Measurements from ENCODE around the gene PANK1. TPM values are rescaled to one million over a fixed set of nuclear protein-coding genes. Genes with fewer than 3 reads are reported as not detected.
"Not testable (repeated sequence)": the region's sequence is repeated elsewhere in the genome, so short reads cannot be mapped to it uniquely, and the experiment has no call there.

PANK1 gene
- total RNA-seq, 1 donor from 2014 or later: 6.0 TPM

DNA sequence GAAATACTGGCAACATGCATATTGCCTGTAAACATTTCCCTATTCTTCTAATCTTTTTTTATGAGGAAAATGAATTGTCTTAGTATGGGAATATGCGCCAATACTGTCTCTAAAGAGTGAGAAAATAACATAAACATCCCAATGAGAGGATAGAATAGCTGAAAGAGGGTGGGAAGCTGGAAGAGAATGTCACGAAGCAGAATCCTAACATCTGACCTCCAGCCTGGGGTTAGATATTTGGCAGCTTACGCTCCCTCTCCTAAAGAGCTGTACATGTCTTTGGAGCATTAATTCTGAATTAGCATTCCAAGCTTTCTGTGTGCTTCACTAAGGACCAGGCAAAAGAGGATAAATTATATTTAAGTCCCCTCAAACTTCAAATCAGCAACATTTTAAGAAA, 78.0 kb downstream of the PANK1 start:
- DNase-seq: no peak

- no peak for DNase-seq
Observed at GRCh38 chr10:89566095-89566950, 78.7 kb downstream of the PANK1 start.

GRCh38 chr10:89565180-89565579, 79.9 kb downstream of the PANK1 start:
- no peak for DNase-seq

DNA sequence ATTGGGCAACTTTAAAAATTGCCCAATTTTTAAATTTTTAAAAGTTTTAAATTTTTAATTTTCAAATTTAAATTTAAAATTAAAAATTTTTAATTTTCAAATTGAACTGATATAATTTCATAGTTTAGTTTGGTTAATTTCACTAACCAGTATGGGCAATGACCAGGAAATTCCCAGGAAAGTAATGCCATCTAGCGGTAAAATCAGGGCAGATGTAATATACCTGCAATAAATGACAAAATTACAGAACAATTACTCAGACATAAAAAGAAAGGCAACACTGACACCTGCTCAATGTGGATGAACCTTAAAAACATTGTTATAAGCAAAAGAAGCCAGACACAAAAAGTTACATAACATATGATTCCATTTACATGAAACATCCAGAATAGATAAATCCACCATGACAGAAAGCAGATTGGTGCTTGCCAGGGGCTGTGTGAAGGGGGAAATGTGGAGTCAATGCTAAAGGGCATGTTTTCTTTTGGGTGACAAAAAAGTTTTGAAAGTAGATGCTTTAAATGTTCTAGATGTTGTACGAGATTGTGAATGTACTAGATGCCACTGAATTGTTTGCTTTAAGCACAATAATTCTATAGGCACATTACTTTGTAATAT, 81.1 kb downstream of the PANK1 start:
- DNase-seq: peak; percentile 69

GRCh38 chr10:89563311-89563710, 81.7 kb downstream of the PANK1 start:
- DNase-seq: no peak

DNA sequence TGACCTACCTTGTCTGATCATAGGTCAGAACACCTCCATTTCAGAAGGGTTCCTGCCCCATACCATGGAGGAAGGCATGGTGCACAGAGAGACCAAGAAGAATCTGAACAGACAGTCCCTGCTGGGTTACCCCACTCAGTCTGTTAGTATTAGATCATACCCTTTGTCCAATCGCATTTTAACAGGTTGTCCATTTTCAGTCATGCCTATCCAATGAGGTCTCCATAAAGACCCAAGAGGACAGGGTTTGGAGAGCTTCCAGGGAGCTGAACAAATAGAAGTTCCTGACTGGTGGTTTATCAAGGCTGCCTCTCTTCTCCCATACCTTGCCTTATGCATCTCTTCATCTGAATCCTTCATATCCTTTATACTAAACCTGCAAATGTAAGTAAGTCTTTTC, 88.4 kb downstream of the PANK1 start:
- no peak for DNase-seq

DNA sequence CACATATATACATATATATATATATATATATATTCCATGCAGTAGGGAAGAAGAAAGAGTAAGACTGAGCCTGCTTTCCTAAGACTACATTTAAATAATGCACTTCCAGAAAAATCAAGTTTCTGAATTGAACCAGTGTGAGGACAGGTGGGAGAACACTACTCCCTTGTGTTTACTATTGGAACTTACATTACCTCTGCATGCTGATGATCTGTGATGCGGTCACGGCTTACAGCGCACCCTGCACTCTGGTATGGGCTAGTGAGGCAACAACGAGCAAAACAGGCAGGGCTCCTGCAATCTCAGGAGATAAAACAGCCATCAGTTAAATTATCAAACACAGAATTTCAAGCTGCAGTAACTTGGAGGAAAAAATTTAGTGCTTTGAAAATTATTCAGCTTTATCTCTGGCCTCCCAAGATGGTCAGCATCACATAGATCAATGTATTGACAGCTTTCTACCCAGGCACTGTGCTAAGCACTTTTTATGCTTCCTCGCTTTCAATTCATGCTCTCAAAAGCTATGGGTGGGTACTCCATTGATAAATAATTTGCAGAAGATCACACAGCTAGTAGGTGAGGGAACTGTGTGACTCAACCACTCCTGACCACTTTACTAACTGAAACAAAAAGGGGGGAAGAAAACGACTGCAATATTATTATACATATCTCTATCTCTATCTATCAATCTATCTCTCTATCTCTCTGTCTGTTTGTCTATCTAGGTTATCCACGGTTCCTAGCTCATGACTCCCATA, 89.2 kb downstream of the PANK1 start:
- DNase-seq: no peak

DNA sequence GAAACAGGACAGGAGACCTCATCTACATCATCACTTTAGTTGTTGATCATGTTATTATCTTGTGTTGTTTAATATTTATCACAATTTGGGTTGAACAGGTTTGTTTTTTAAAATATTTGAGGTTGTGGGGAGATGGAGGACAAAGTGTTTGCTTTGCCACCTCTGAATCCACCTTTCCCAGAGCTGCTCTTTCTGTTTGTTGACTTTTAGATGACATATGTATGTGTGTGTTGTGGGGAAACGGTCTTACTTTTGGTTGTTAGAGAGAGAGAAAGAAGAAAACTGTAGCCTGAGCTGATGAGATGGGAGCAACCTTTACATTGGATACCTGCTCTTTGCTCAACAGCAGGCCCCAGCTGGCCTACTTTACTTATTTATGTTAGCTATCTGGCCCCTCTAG, 90.6 kb downstream of the PANK1 start:
- no peak for DNase-seq

- DNase-seq: peak; percentile 85
Observed at GRCh38 chr10:89553064-89553734, 91.8 kb downstream of the PANK1 start.

DNA sequence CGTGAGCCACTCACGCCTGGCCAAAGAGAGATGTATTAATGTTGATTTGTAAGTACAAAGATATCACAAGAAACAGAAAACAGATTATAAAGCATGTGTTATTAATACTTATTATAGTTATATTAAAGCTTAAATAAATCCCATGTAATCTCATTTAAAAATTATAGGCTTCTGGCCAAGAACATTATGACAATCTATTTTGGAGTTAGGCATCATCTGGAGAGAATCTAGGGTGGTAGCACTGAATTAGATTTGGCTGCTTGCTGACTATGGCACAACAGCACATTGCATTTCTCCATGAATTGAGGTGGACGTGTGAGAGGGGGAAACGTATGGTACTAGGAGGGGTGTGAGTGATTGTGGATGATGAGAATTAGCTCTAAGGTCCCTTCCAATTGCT, 92.8 kb downstream of the PANK1 start:
- no peak for DNase-seq

GRCh38 chr10:89550509-89550908, 94.5 kb downstream of the PANK1 start:
- DNase-seq: no peak

- DNase-seq: no peak
Observed at GRCh38 chr10:89549510-89549909, 95.5 kb downstream of the PANK1 start.

DNA sequence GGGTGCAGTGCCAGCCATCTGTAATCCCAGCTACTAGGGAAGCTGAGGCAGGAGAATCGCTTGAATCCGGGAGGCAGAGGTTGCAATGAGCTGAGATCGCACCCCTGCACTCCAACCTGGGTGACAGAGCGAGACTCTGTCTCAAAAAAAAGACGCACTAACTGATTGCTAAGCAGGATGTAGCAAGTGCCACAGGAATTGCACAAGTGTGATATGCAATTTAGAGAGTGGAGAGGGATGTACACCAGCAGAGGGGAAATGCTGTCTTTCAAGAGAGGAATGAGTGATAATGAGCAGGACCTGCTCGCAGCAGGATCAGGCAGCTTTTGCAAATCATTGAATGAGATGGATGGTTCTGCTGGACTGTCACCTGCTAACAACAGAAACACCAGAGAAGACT, 96.4 kb downstream of the PANK1 start:
- no peak for DNase-seq

GRCh38 chr10:89547853-89548513, 97.1 kb downstream of the PANK1 start:
- no peak for DNase-seq

DNA sequence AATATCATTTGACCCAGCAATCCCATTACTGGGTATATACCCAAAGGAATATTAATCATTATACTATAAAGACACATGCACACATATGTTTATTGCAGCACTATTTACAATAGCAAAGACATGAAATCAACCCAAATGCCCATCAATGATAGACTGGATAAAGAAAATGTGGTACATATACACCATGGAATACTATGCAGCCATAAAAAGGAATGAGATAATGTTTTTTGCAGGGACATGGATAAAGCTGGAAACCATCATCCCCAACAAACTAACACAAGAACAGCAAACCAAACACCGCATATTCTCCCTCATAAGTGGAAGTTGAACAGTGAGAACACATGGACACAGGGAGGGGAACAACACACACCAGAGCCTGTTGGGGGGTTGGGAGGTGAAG, 98.4 kb downstream of the PANK1 start:
- DNase-seq: not testable (repeated sequence)

DNA sequence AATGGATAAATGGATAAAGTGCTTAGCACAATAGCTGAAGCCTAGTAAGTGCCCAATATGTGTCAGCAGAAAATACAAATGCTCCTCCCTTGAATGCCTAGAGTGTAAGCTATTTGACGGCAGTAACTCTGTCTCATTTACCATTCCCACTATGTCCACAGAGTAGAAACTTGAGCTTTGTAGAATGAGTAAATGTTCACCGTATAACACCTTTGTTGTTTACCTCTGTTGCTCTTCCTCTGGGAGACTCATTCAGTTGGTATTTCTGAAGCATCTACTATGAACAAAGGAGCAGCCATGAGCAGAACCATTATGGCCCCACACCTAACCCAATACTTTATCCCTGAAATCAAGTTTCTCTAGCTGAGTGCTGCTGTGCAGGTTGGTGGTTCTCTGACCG, 101.2 kb downstream of the PANK1 start:
- DNase-seq: no peak

DNA sequence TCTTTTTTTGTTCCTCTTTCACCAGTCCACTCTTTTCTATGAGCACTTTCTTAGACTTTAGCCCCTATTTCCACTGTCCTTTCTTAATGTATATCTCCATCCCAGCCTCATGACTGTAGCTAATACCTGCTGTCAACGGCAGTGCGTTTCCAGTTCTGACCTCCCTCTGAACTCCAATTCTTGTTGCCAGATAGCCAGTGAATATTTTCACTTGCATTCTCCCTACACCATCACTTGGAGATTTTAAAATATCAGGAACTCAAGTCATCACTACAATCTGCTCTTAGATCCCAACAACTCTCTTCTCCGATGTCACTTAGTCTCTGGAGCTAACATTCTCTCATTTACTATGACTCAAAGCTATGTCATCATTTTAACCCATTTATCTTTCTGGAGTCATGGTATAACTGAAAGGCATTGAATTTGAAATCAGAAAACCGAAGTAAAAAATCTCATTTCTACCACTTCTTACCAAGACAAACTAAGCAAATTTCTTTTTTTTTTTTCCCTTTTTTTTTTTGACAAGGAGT, 104.6 kb downstream of the PANK1 start:
- no peak for DNase-seq

- DNase-seq: no peak
Observed at GRCh38 chr10:89537364-89537763, 107.7 kb downstream of the PANK1 start.

GRCh38 chr10:89536013-89536354, 109.1 kb downstream of the PANK1 start:
- DNase-seq: no peak

- peak; percentile 13 for DNase-seq
Observed at GRCh38 chr10:89535171-89536012, 109.7 kb downstream of the PANK1 start, which contains the start of gene SLC16A12. Gene SLC16A12 (minus strand): TSS chr10:89535594. CDS start chr10:89462578, 73,016 bp downstream.

DNA sequence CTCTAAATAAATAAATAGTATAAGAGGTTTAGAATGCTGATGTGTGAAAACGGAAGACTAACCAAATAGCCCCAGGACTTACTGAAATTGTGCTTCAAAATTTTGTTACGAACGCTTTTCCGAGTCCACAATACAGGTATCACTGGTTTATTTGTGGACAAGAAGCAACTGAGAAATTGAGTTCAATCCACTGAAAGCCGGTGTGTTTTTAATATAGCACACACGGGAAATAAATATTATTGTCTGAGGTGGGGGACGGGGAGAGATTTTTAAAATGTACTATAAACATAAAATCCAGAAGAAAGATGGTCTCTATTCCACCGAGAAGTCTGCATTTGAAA, 110.2 kb downstream of the PANK1 start:
- DNase-seq: no peak

Data from dermis blood vessel endothelial cell (primary cell).